Trophoblast cell (in vitro differentiated cells and primary cell): ENCODE measurements around the gene CLCA2.

Experiments
- DNase-seq, 2 donors: peaks; one replicate each; pipeline ENCODE4 v3.0.0-alpha.2; 2016
- H2AFZ ChIP-seq: 2 replicates; pipeline ENCODE4 v1.6.1; 2013; ENCODE audit warnings: low read length, moderate library complexity, mild to moderate bottlenecking; ENCODE audit not compliant: insufficient read depth, poor library complexity
- H2AK5ac ChIP-seq: 2 replicates; pipeline ENCODE4 v1.6.1; 2013; ENCODE audit warnings: mild to moderate bottlenecking, low read length
- H2BK120ac ChIP-seq: 2 replicates; pipeline ENCODE4 v1.6.1; 2013; ENCODE audit warnings: low read length, mild to moderate bottlenecking, moderate library complexity; ENCODE audit not compliant: insufficient read depth, poor library complexity
- H2BK12ac ChIP-seq: 2 replicates; pipeline ENCODE4 v1.6.1; 2013; ENCODE audit warnings: mild to moderate bottlenecking, low read length, moderate library complexity
- H2BK5ac ChIP-seq: 2 replicates; pipeline ENCODE4 v1.6.1; 2013; ENCODE audit warnings: low read length, low read depth, moderate library complexity, mild to moderate bottlenecking; ENCODE audit not compliant: poor library complexity
- H3K14ac ChIP-seq: 2 replicates; pipeline ENCODE4 v1.6.1; 2013; ENCODE audit warnings: mild to moderate bottlenecking, low read length
- H3K18ac ChIP-seq: 2 replicates; pipeline ENCODE4 v1.6.1; 2013; ENCODE audit warnings: mild to moderate bottlenecking, low read length
- H3K23ac ChIP-seq: 2 replicates; pipeline ENCODE4 v1.6.1; 2013; ENCODE audit warnings: low read length
- H3K27ac ChIP-seq: 2 replicates; pipeline ENCODE4 v1.5.1; 2013; ENCODE audit warnings: low read depth, mild to moderate bottlenecking, inconsistent platforms, low read length, moderate library complexity
- H3K27me3 ChIP-seq: 2 replicates; pipeline ENCODE4 v1.6.1; 2013; ENCODE audit warnings: inconsistent platforms, mild to moderate bottlenecking, low read length, moderate library complexity; ENCODE audit not compliant: insufficient read depth
- H3K36me3 ChIP-seq, 2 experiments: 1 replicate in 1 of 2; 2 replicates in 1 of 2; pipeline ENCODE4 v1.6.1; 2013; ENCODE audit warnings: low read length in 2 of 2, mild to moderate bottlenecking in 2 of 2, moderate library complexity in 1 of 2; ENCODE audit not compliant: insufficient read depth in 2 of 2, control insufficient read depth in 1 of 2
- H3K4ac ChIP-seq: 2 replicates; pipeline ENCODE4 v1.6.1; 2013; ENCODE audit warnings: low read depth, mild to moderate bottlenecking, low read length, moderate library complexity
- H3K4me1 ChIP-seq, 2 experiments: 1 replicate in 1 of 2; 2 replicates in 1 of 2; pipeline ENCODE4 v1.6.1; 2013; ENCODE audit warnings: low read length in 2 of 2, mild to moderate bottlenecking in 2 of 2, moderate library complexity in 1 of 2; ENCODE audit not compliant: insufficient read depth in 2 of 2, control insufficient read depth in 1 of 2
- H3K4me2 ChIP-seq: 2 replicates; pipeline ENCODE4 v1.6.1; 2013; ENCODE audit warnings: inconsistent platforms, mild to moderate bottlenecking, low read length, moderate library complexity
- H3K4me3 ChIP-seq: 2 replicates; pipeline ENCODE4 v1.5.1; 2013; ENCODE audit warnings: mild to moderate bottlenecking, low read depth, low read length, inconsistent platforms
- H3K79me1 ChIP-seq: one replicate; pipeline ENCODE4 v1.6.1; 2013; ENCODE audit warnings: low read length
- H3K79me2 ChIP-seq: 2 replicates; pipeline ENCODE4 v1.6.1; 2013; ENCODE audit warnings: low read length, mild to moderate bottlenecking; ENCODE audit not compliant: control insufficient read depth, insufficient read depth, poor library complexity
- H3K9ac ChIP-seq: 2 replicates; pipeline ENCODE4 v1.6.1; 2013; ENCODE audit warnings: mild to moderate bottlenecking, low read length
- H3K9me3 ChIP-seq: 2 replicates; pipeline ENCODE4 v1.6.1; 2013; ENCODE audit warnings: low read depth, mild to moderate bottlenecking, control low read depth, inconsistent platforms, low read length; ENCODE audit not compliant: insufficient read depth
- H4K12ac ChIP-seq: 2 replicates; pipeline ENCODE4 v1.6.1; 2013; ENCODE audit warnings: low read depth, mild to moderate bottlenecking, low read length, moderate library complexity
- H4K8ac ChIP-seq: 2 replicates; pipeline ENCODE4 v1.6.1; 2013; ENCODE audit warnings: low read depth, mild to moderate bottlenecking, low read length, moderate library complexity
- H4K91ac ChIP-seq: one replicate; pipeline ENCODE4 v1.6.1; 2013; ENCODE audit warnings: low read depth, mild to moderate bottlenecking, low read length, moderate library complexity
- WGBS: extraction: QIAGEN DNeasy Blood & Tissue Kit; methylation state at CpG from one replicate; pipeline ENCODE4 v1.1.7; 2013; ENCODE audit warnings: missing lambda C conversion rate; ENCODE audit not compliant: insufficient read length, insufficient coverage; ENCODE audit errors: extremely low coverage; 5-methylcytosine and 5-hydroxymethylcytosine counted together

Gene CLCA2

GRCh38 chr1:86380257-86380861 lies 43.6 kb upstream of the CLCA2 start:
- Histone ChIP-seq H2AK5ac (no peak overlapping the region), H3K9ac (no peak overlapping the region), H2BK12ac (no peak overlapping the region), H3K27me3 (no peaks in the 10 kb centered on the region), H3K23ac (no peak overlapping the region), H3K4me1 (no peaks in the 10 kb centered on the region), H2AFZ (no peak overlapping the region), H3K4ac (no peak overlapping the region), H3K79me1 (no peaks in the 10 kb centered on the region), H3K79me2 (no peaks in the 10 kb centered on the region), H3K4me3 (no peak overlapping the region), H4K91ac (no peak overlapping the region), H4K8ac (no peak overlapping the region), H3K14ac (no peak overlapping the region), H2BK120ac (no peak overlapping the region), H3K4me2 (no peak overlapping the region), H4K12ac (no peak overlapping the region), H3K18ac (no peak overlapping the region), H2BK5ac (no peak overlapping the region), H3K36me3 (peaks cover 7 to 13% of the 10 kb centered on the region in 2 experiments), H3K9me3 (peaks cover 6% of the 10 kb centered on the region), H3K27ac (no peak overlapping the region)
- DNase-seq: peak; percentile 9 to 83
- no CpG with 5 or more reads among the region's 4 CpGs for WGBS

GRCh38 chr1:86381223-86381622 lies 42.7 kb upstream of the CLCA2 start:
- no peak overlapping the region for H3K27ac ChIP-seq
- no peaks in the 10 kb centered on the region for H3K27me3 ChIP-seq
- H4K91ac ChIP-seq: no peak overlapping the region
- H3K36me3 ChIP-seq: peaks cover 7 to 13% of the 10 kb centered on the region in 2 experiments
- no peak overlapping the region for H3K14ac ChIP-seq
- no peak for DNase-seq
- H3K18ac ChIP-seq: no peak overlapping the region
- H3K4me1 ChIP-seq: no peaks in the 10 kb centered on the region
- H3K4me3 ChIP-seq: no peak overlapping the region
- H4K12ac ChIP-seq: no peak overlapping the region
- H4K8ac ChIP-seq: no peak overlapping the region
- peaks cover 6% of the 10 kb centered on the region for H3K9me3 ChIP-seq
- no peaks in the 10 kb centered on the region for H3K79me2 ChIP-seq
- no peak overlapping the region for H3K4me2 ChIP-seq
- WGBS: no CpG with 5 or more reads among the region's 4 CpGs
- no peak overlapping the region for H2BK120ac ChIP-seq
- no peak overlapping the region for H2BK5ac ChIP-seq
- no peak overlapping the region for H2AFZ ChIP-seq
- H2AK5ac ChIP-seq: no peak overlapping the region
- no peak overlapping the region for H3K23ac ChIP-seq
- no peaks in the 10 kb centered on the region for H3K79me1 ChIP-seq
- H3K4ac ChIP-seq: no peak overlapping the region
- no peak overlapping the region for H2BK12ac ChIP-seq
- no peak overlapping the region for H3K9ac ChIP-seq

- Histone ChIP-seq H3K4ac (no peak overlapping the region), H2AFZ (no peak overlapping the region), H3K23ac (no peak overlapping the region), H4K8ac (no peak overlapping the region), H3K18ac (no peak overlapping the region), H3K4me3 (no peak overlapping the region), H3K79me2 (no peaks in the 10 kb centered on the region), H2BK120ac (no peak overlapping the region), H3K14ac (no peak overlapping the region), H3K79me1 (no peaks in the 10 kb centered on the region), H3K4me2 (no peak overlapping the region), H4K91ac (no peak overlapping the region), H4K12ac (no peak overlapping the region), H2BK12ac (no peak overlapping the region), H2AK5ac (no peak overlapping the region), H3K27ac (no peak overlapping the region), H3K9ac (no peak overlapping the region), H3K4me1 (no peaks in the 10 kb centered on the region), H3K27me3 (no peaks in the 10 kb centered on the region), H2BK5ac (no peak overlapping the region), H3K36me3 (peaks cover 0 to 7% of the 10 kb centered on the region in 2 experiments), H3K9me3 (no peaks in the 10 kb centered on the region)
- DNase-seq: no peak
- no CpG with 5 or more reads among the region's 1 CpG for WGBS
Observed at GRCh38 chr1:86382878-86383277, 41.1 kb upstream of the CLCA2 start.

GRCh38 chr1:86387916-86388627 lies 35.9 kb upstream of the CLCA2 start:
- no peak overlapping the region for H4K8ac ChIP-seq
- no peak overlapping the region for H2AK5ac ChIP-seq
- no peak overlapping the region for H3K27ac ChIP-seq
- no peak overlapping the region for H2BK120ac ChIP-seq
- H3K79me1 ChIP-seq: no peaks in the 10 kb centered on the region
- no peak overlapping the region for H3K9ac ChIP-seq
- H3K36me3 ChIP-seq: no peaks in the 10 kb centered on the region
- H3K4me1 ChIP-seq: no peaks in the 10 kb centered on the region
- H3K4ac ChIP-seq: no peak overlapping the region
- no peak overlapping the region for H2BK12ac ChIP-seq
- H2BK5ac ChIP-seq: no peak overlapping the region
- no peaks in the 10 kb centered on the region for H3K79me2 ChIP-seq
- H3K27me3 ChIP-seq: no peaks in the 10 kb centered on the region
- DNase-seq: peak in 1 of 2 donors; percentile 60
- no peak overlapping the region for H3K23ac ChIP-seq
- H3K14ac ChIP-seq: no peak overlapping the region
- no peak overlapping the region for H3K4me3 ChIP-seq
- WGBS: no CpG with 5 or more reads among the region's 3 CpGs
- no peak overlapping the region for H3K4me2 ChIP-seq
- H3K9me3 ChIP-seq: no peaks in the 10 kb centered on the region
- H4K12ac ChIP-seq: no peak overlapping the region
- no peak overlapping the region for H4K91ac ChIP-seq
- no peak overlapping the region for H2AFZ ChIP-seq
- no peak overlapping the region for H3K18ac ChIP-seq
